ENCODE results near the gene ECHS1.

- TF ChIP-seq, protein P1, sequence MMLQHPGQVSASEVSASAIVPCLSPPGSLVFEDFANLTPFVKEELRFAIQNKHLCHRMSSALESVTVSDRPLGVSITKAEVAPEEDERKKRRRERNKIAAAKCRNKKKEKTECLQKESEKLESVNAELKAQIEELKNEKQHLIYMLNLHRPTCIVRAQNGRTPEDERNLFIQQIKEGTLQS (IDR thresholded peaks at IDR 0.05): no peak
- TF ChIP-seq, protein P2, sequence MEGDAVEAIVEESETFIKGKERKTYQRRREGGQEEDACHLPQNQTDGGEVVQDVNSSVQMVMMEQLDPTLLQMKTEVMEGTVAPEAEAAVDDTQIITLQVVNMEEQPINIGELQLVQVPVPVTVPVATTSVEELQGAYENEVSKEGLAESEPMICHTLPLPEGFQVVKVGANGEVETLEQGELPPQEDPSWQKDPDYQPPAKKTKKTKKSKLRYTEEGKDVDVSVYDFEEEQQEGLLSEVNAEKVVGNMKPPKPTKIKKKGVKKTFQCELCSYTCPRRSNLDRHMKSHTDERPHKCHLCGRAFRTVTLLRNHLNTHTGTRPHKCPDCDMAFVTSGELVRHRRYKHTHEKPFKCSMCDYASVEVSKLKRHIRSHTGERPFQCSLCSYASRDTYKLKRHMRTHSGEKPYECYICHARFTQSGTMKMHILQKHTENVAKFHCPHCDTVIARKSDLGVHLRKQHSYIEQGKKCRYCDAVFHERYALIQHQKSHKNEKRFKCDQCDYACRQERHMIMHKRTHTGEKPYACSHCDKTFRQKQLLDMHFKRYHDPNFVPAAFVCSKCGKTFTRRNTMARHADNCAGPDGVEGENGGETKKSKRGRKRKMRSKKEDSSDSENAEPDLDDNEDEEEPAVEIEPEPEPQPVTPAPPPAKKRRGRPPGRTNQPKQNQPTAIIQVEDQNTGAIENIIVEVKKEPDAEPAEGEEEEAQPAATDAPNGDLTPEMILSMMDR (IDR thresholded peaks at IDR 0.05 in 2 of 3, conservative IDR thresholded peaks at IDR 0.05 in 1 of 3; ENCODE audit: borderline replicate concordance in 1 of 3, insufficient read depth in 1 of 3, low read depth in 2 of 3, low read length in 2 of 3): no peak
- TF ChIP-seq POLR2A (IDR thresholded peaks at IDR 0.05; ENCODE audit: borderline replicate concordance, extremely low read depth, insufficient read depth, insufficient read length) (no peak), RAD21 (IDR thresholded peaks at IDR 0.05; ENCODE audit: low read depth) (no peak), POLR2AphosphoS5 (IDR thresholded peaks at IDR 0.05; ENCODE audit: low read depth, low read length) (no peak), CEBPB (IDR thresholded peaks at IDR 0.05; ENCODE audit: low read depth) (no peak), ZFX (IDR thresholded peaks at IDR 0.05) (no peak), FOSL1 (IDR thresholded peaks at IDR 0.05; ENCODE audit: low read depth) (no peak), EZH2phosphoT487 (IDR thresholded peaks at IDR 0.05; ENCODE audit: borderline replicate concordance) (no peak), SRF (IDR thresholded peaks at IDR 0.05; ENCODE audit: low read depth) (no peak), EZH2 (IDR thresholded peaks at IDR 0.05) (no peak), SIN3A (IDR thresholded peaks at IDR 0.05; ENCODE audit: low read depth) (no peak)
- TF ChIP-seq, protein P3, sequence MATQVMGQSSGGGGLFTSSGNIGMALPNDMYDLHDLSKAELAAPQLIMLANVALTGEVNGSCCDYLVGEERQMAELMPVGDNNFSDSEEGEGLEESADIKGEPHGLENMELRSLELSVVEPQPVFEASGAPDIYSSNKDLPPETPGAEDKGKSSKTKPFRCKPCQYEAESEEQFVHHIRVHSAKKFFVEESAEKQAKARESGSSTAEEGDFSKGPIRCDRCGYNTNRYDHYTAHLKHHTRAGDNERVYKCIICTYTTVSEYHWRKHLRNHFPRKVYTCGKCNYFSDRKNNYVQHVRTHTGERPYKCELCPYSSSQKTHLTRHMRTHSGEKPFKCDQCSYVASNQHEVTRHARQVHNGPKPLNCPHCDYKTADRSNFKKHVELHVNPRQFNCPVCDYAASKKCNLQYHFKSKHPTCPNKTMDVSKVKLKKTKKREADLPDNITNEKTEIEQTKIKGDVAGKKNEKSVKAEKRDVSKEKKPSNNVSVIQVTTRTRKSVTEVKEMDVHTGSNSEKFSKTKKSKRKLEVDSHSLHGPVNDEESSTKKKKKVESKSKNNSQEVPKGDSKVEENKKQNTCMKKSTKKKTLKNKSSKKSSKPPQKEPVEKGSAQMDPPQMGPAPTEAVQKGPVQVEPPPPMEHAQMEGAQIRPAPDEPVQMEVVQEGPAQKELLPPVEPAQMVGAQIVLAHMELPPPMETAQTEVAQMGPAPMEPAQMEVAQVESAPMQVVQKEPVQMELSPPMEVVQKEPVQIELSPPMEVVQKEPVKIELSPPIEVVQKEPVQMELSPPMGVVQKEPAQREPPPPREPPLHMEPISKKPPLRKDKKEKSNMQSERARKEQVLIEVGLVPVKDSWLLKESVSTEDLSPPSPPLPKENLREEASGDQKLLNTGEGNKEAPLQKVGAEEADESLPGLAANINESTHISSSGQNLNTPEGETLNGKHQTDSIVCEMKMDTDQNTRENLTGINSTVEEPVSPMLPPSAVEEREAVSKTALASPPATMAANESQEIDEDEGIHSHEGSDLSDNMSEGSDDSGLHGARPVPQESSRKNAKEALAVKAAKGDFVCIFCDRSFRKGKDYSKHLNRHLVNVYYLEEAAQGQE (IDR thresholded peaks at IDR 0.05; ENCODE audit: low read depth): no peak
- TF ChIP-seq, protein P4, sequence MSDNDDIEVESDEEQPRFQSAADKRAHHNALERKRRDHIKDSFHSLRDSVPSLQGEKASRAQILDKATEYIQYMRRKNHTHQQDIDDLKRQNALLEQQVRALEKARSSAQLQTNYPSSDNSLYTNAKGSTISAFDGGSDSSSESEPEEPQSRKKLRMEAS (IDR thresholded peaks at IDR 0.05): no peak
Observed at GRCh38 chr10:133315847-133316246, 57.3 kb downstream of the ECHS1 start.
